NCI-H2107 treated with DMSO at 0.1 percent for 48 hours (cell line): ENCODE data around the gene ITPKB.
"Not testable (repeated sequence)": the region's sequence is repeated elsewhere in the genome, so short reads cannot be mapped to it uniquely, and the experiment has no call there.

ENCODE experiments used
- DNase-seq: peaks from one replicate; lab custom pipeline; 2025; ENCODE audit not compliant: unreplicated experiment; lab: John Stamatoyannopoulos, UW

The ITPKB gene

GRCh38 chr1:226639631-226640061 lies 99.4 kb downstream of the ITPKB start:
- no peak for DNase-seq

GRCh38 chr1:226639206-226639605 lies 99.9 kb downstream of the ITPKB start:
- not testable (repeated sequence) for DNase-seq

- no peak for DNase-seq
Measured at GRCh38 chr1:226638608-226639007, 100.5 kb downstream of the ITPKB start.

DNA sequence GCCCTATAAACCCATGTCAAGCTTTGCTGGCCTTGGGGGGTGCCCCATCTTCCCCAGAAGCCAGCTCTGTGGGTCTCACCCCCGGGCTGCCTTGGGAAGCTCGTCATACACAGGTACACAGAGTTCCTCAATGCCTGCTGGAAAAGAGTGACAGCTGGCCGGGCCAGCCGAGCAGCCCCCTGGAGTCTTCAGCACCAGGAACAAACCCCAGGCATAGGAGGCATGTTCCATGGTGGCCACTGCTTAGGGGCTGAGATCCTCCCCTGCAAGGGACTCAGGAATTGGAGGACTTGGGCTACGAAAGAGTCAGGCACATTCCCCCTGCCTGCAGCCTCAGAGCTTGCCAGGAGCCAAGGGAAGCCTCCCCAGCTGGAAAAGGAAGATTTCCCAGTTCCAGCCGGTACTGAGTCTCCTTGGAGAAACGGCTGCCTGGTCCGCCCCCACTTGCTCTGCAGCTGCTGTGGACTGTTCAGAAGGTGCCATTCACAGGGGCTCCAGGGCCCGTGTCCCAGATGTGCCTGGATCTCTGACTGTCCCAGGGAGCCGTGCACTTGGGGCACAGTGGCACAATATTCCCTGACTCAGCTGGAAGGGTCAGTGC lies 101.0 kb downstream of the ITPKB start:
- no peak for DNase-seq

GRCh38 chr1:226637147-226637935 lies 101.7 kb downstream of the ITPKB start:
- DNase-seq, result no peak

DNA sequence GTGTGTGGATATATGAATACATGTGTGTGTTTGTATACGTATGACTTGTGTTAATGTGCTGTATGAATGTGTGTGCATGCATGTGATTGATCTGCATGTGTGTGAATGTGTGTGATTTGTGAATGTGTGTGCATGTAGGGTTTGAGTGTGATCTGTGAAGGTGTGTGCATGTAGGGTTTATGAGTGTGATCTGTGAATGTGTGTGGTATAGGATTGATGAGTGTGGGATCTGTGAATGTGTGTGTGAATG lies 102.3 kb downstream of the ITPKB start:
- no peak for DNase-seq

- DNase-seq, result no peak
Measured at GRCh38 chr1:226635456-226635941, 103.6 kb downstream of the ITPKB start.

DNA sequence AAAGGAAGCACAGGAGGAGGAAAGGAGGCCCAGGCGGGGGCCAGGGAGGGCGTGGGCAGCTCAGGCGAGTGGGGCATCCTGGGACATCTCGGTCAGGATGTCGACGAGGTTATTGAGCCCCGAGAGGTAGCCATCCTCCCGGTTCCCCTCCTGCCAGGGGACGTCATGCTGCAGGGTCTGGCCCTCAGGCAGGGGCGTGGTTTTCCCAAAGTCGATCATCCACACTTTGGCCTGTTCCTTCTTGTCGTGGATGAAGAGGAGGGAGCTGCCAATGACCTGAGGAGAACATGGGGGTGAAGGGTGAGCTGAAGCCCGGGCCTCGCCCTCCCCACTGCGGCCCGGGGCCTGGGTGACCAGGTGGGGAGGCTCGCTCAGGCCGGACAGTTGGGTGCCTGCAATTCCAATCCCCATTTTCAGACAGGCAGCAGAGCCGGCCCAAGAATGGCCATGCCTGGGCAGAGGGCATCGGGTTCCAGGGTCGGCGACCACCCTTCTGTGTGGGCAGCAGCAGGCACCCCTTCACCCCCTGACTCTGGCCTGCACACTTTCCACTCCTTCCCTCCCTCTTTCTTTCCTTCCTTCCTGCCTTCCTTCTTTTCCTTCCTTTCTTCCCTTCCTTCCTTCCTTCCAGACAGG lies 104.4 kb downstream of the ITPKB start:
- no peak for DNase-seq

DNA sequence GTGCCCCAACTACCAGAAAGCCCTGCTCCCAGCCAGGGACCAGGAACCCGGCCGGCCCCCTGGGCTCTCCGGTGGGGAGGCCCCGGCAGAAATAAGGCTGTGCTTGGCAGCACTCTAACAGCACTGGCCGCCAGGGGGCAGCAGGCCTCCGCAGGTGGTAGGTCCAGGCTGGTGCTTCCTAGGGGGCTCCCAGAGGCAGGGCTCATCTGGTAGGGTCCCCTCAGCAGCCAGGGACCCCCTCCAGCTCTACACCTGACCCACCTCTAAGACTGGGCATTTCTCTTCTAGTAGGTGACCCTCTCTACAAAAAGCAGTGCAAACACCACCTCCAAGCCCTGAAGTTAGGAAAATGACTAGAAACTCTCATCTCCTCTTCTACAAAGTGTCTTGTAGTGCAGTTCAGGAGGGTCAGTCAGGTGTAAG lies 104.9 kb downstream of the ITPKB start:
- DNase-seq, result peak; percentile 29

GRCh38 chr1:226633541-226634165 lies 105.4 kb downstream of the ITPKB start:
- no peak for DNase-seq

- no peak for DNase-seq
Measured at GRCh38 chr1:226632922-226633351, 106.1 kb downstream of the ITPKB start.

DNA sequence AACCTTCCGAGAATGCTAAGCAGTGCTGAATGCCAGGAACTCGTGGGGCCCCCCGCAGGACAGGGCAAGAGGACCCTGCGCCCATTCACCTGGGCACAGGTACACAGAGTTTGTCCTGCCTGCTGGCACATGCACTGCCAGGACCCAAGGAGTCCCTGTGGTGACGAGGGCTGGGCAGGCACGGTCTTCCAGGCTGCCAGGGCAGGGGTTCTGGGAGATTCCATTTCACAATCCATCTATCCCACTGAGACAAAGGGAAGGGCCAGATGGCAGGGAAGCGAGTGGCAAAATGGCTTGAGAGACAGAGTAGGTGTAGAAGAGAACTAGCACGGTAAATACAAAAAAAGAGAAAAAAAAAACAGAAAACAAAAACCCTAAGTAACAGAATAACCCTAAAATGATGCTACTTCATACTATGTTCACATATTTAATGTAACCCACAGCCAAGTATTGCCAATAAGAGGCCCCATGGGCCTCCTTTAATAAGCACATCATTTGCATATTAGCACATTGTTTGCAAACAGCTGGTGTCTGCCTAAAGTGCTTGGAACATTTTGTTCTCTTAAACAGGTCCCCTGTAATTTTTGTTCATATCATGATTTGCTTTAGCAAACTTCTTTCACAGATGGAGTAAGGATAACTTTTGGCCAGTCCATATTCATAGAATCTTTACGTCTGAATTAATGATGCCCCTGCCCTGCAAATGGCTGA lies 106.8 kb downstream of the ITPKB start:
- no peak for DNase-seq

DNA sequence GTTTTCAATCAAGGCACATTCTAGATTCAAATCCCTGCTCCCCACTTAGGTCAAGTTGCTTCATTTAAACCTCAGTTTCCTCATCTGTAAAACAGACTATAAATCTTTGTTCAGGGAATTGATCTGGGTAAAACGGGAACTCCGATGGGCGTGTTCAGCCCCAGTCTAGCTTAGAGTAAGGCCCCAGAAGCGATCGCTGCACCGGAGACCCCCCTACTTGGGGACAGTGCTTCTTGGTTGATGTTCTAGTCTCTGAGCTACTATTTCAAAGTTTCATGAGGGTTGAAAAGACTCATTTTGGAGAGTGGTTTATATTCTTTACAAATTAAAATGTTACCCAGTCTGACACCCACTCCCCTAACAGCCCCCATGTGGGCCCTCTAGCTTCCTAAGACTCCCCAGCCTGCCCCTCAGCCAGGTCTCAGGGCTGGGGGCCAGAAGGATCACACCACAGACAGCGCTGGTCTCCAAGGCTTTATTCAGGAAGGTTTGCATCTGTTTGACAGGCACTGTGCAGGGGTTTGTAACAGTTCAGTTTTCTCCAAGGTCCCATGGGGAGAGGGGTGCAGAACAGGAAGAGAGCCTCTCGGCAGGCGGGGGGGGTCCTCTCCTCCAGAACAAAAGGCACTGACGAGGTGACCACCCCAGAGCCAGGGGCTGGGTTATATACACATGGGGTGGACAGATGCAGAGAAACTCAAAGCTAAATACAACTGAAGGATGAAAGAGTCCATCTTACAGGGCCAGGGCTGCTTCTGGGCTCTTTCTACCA lies 107.7 kb downstream of the ITPKB start:
- DNase-seq, result no peak

DNA sequence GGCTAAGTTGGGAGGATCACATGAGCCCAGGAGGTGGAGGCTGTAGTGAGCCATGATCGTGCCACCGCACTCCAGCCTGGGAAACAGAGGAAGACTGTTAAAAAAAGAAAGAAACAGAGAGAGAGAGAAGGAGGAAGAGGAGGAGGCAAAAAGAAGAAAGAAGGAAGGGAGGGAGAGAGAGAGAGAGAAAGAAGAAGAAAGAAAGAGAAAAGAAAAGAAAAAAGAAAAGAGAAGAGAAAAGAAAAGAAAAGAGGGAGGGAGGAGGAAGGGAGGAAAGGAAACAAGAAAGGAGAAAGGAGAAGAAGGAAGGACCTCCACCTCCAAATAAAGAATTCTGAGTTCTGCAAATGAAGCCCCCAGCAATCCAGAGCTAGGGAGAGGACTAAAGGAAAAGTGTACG lies 108.5 kb downstream of the ITPKB start:
- DNase-seq, result no peak

GRCh38 chr1:226629896-226630550 lies 109.1 kb downstream of the ITPKB start:
- no peak for DNase-seq

GRCh38 chr1:226629210-226629895 lies 109.7 kb downstream of the ITPKB start:
- no peak for DNase-seq

DNA sequence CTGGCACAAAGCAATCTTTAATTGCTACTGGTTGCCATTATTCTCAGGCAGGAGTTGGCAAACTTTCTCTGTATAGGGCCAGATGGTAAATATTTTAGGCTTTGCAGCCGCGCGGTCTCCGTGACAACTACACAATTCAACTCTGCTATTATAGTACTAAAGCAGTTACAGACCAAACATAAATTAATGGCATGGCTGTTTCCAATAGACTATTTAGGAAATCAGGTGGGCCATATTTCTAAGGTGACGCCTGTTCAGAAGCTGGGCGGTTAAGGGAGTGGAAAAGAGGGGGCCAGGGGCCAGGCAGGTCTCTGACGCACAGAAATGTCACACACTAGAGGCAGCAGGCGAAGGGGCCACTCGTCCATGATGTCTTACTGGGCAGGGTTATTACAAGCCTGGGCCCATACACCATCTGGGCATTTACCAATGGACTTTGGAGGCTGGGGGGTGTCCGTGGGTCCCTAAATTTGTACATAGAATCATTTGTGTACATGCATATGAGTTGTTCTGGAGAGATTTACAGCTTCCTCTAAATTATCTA lies 110.4 kb downstream of the ITPKB start:
- DNase-seq, result no peak

DNA sequence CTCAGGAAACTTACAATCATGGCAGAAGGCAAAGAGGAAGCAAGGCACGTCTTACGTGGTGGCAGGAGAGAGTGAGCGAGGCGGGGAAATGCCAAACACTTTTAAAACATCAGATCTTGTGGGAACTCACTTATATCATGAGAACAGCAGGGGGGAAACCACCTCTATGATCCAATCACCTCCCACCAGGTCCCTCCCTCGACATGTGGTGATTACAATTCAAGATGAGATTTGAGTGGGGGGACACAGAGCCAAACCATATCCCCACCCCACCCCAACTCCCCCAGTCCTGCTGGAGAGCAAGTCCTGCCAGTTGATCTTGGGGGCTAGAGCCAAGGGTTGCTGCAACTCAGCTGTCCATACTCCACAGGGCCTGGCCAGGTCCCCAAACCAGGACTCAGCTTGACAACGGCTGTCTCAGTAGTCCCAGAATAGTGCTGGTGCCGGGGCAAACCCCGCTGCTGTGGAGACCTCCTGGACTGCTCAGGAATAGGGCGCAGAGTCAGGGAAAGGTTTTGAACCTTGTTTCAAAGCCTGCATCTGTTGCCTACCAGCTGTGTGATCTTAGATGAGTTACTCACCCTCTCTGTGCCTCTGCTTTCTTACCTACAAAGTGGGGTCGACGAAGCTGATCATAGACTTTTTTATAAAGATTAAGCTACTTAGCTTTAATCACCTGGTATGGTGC lies 111.0 kb downstream of the ITPKB start:
- DNase-seq, result no peak
